Astrocyte of the spinal cord (primary cell): ENCODE measurements around the gene RBP3.

Experiments used
- DNase-seq: peaks from one replicate; pipeline ENCODE4 v3.0.0; 2011; ENCODE audit warnings: low read depth, low spot score
- H3K4me3 ChIP-seq: 2 replicates; pipeline ENCODE4 v1.5.1; 2011; ENCODE audit warnings: low read depth, mild to moderate bottlenecking, low read length, moderate library complexity
- CTCF ChIP-seq: IDR thresholded peaks from 2 replicates; pipeline ENCODE4 v1.5.1; 2012; ENCODE audit warnings: low read depth, mild to moderate bottlenecking, low read length, inconsistent platforms
- in situ Hi-C: cut with HindIII; loops from 2 replicates; pipeline ENCODE4 v1.10.0; 2017; ENCODE audit warnings: low sequenced_read_pairs

Gene RBP3

GRCh38 chr10:47310090-47310505, 38.1 kb upstream of the RBP3 start:
- no peak for DNase-seq
- H3K4me3 ChIP-seq = no peak overlapping the region
- in situ Hi-C loops = no loop called here
- TF ChIP-seq CTCF = no peak

- no peak for DNase-seq
- in situ Hi-C loops = no loop called here
- no peak for TF ChIP-seq CTCF
- no peak overlapping the region for H3K4me3 ChIP-seq
Observed at GRCh38 chr10:47311193-47311931, 36.8 kb upstream of the RBP3 start.

GRCh38 chr10:47311932-47312662, 36.1 kb upstream of the RBP3 start:
- H3K4me3 ChIP-seq = no peak overlapping the region
- peak; percentile 89 for TF ChIP-seq CTCF
- in situ Hi-C loops = no loop called here
- DNase-seq = peak; percentile 50

- in situ Hi-C loops = no loop called here
- DNase-seq = no peak
- H3K4me3 ChIP-seq = no peak overlapping the region
- TF ChIP-seq CTCF = no peak
Observed at GRCh38 chr10:47312663-47312995, 35.5 kb upstream of the RBP3 start.

GRCh38 chr10:47314416-47314970, 33.7 kb upstream of the RBP3 start:
- no peak for DNase-seq
- TF ChIP-seq CTCF = no peak
- in situ Hi-C loops = no loop called here
- no peak overlapping the region for H3K4me3 ChIP-seq

GRCh38 chr10:47315421-47315820, 32.7 kb upstream of the RBP3 start:
- TF ChIP-seq CTCF = no peak
- in situ Hi-C loops = no loop called here
- H3K4me3 ChIP-seq = no peak overlapping the region
- no peak for DNase-seq
